Astrocyte (in vitro differentiated cells and primary cell): ENCODE results near the gene ADARB2. TPM values are rescaled to one million over a fixed set of nuclear protein-coding genes. Genes with fewer than 3 reads are reported as not detected.

Source experiments
- DNase-seq: peaks from one replicate; pipeline ENCODE4 v3.0.0-alpha.2; 2010; ENCODE audit warnings: low read depth
- FAIRE-seq: peaks from 2 replicates; lab custom pipeline; 2011; peaks lifted over from hg19 to GRCh38; lab: Jason Lieb, UNC
- H2AFZ ChIP-seq: 2 replicates; pipeline ENCODE4 v1.6.0; 2012; ENCODE audit warnings: low read depth, low read length, inconsistent platforms
- H3K27ac ChIP-seq: 2 replicates; pipeline ENCODE4 v1.5.1; 2011; ENCODE audit warnings: low read depth, low read length, inconsistent platforms
- H3K27me3 ChIP-seq: 2 replicates; pipeline ENCODE4 v1.6.0; 2011; ENCODE audit warnings: low read length, inconsistent platforms; ENCODE audit not compliant: insufficient read depth
- H3K36me3 ChIP-seq: 2 replicates; pipeline ENCODE4 v1.5.1; 2011; ENCODE audit warnings: low read length, inconsistent platforms; ENCODE audit not compliant: insufficient read depth
- H3K4me1 ChIP-seq: 2 replicates; pipeline ENCODE4 v1.5.1; 2011; ENCODE audit warnings: low read length, inconsistent platforms; ENCODE audit not compliant: insufficient read depth
- H3K4me2 ChIP-seq: 2 replicates; pipeline ENCODE4 v1.6.0; 2012; ENCODE audit warnings: low read length, inconsistent platforms
- H3K4me3 ChIP-seq: 2 replicates; pipeline ENCODE4 v1.5.1; 2011; ENCODE audit warnings: low read depth, mild to moderate bottlenecking, low read length, inconsistent platforms; ENCODE audit not compliant: insufficient read depth
- H3K79me2 ChIP-seq: 2 replicates; pipeline ENCODE4 v1.6.0; 2012; ENCODE audit warnings: mild to moderate bottlenecking, low read length, inconsistent platforms; ENCODE audit not compliant: insufficient read depth
- H3K9ac ChIP-seq: 2 replicates; pipeline ENCODE4 v1.6.0; 2012; ENCODE audit warnings: mild to moderate bottlenecking, low read length, inconsistent platforms
- H3K9me3 ChIP-seq: 2 replicates; pipeline ENCODE4 v1.5.1; 2012; ENCODE audit warnings: low read depth, mild to moderate bottlenecking, low read length, inconsistent platforms; ENCODE audit not compliant: insufficient read depth
- H4K20me1 ChIP-seq: 2 replicates; pipeline ENCODE4 v1.6.0; 2012; ENCODE audit warnings: low read length, inconsistent platforms; ENCODE audit not compliant: insufficient read depth
- H3K27ac Mint-ChIP-seq: one replicate; pipeline ENCODE4 v1.8.0; 2021; ENCODE audit warnings: mild to moderate bottlenecking, mixed read lengths; ENCODE audit not compliant: unreplicated experiment
- H3K27me3 Mint-ChIP-seq: one replicate; pipeline ENCODE4 v1.8.0; 2021; ENCODE audit warnings: low read depth, mixed read lengths; ENCODE audit not compliant: unreplicated experiment
- H3K36me3 Mint-ChIP-seq: one replicate; pipeline ENCODE4 v1.8.0; 2021; ENCODE audit warnings: low read depth, mixed read lengths; ENCODE audit not compliant: unreplicated experiment
- H3K4me1 Mint-ChIP-seq: one replicate; pipeline ENCODE4 v1.8.0; 2021; ENCODE audit warnings: low read depth, mixed read lengths; ENCODE audit not compliant: unreplicated experiment
- H3K4me3 Mint-ChIP-seq: one replicate; pipeline ENCODE4 v1.8.0; 2021; ENCODE audit warnings: mild to moderate bottlenecking, moderate library complexity, mixed read lengths; ENCODE audit not compliant: unreplicated experiment
- H3K9me3 Mint-ChIP-seq: one replicate; pipeline ENCODE4 v1.8.0; 2021; ENCODE audit warnings: mild to moderate bottlenecking, mixed read lengths; ENCODE audit not compliant: unreplicated experiment
- EZH2 ChIP-seq: IDR thresholded peaks from 2 replicates; pipeline ENCODE4 v1.6.1; 2012; ENCODE audit warnings: mild to moderate bottlenecking, low read length, inconsistent platforms; ENCODE audit not compliant: insufficient read depth
- total RNA-seq: library from RNA; stranded (reverse); gene quantifications from 2 replicates; pipeline ENCODE4 v1.2.1, GENCODE V29; 2021
- TF ChIP-seq, protein P1 (sequence below): IDR thresholded peaks from 2 replicates; pipeline ENCODE4 v1.5.1; 2011; ENCODE audit warnings: low read depth, mild to moderate bottlenecking, inconsistent platforms, low read length, moderate library complexity; ENCODE audit not compliant: insufficient read depth

The ADARB2 gene
- total RNA-seq, 1 donor from 2014 or later = 0.18 TPM

DNA sequence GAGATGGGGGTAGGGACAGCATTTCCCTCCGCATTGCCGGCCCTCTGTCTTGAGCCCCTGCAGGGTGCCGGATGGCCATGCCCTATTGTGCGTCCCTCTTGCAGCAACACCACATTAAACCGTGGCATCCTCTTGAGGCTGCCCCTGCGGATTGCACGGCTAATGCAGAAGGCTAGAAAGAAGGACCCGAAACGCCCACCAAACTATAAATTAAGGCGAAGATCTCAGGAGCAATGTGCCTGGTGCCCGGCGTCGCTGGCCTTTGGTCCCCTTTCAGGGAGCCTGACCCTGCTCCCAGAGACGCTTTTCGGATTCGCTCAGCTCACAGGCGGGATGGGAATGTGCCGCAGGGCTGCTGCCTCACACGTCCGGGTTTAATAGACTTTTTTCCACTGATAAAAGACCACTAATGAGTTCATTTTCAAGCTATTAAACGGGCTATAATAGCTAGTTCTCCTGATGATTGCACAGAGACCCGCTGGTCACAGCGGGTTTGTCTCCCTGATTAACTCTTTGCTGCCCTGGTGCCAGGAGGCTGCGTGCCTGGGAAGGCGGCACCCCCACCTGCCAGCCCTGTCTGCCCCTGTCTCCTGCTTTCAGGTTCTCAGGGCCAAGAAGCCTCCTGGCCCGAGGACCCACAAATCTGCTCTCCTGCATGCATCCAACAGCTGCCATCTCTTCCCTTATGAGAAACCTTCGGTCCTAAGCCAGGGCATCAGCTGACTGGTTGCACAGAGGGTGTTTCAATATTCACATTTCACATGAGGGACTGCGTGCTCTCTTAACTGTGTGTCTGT is 128.3 kb downstream of the ADARB2 start:
- Mint-ChIP-seq H3K36me3 (no peaks in the 10 kb centered on the region), H3K27me3 (peaks cover 53% of the 10 kb centered on the region), H3K4me3 (no peak overlapping the region), H3K9me3 (no peaks in the 10 kb centered on the region), H3K27ac (no peak overlapping the region), H3K4me1 (no peaks in the 10 kb centered on the region)
- H3K4me1 ChIP-seq = no peaks in the 10 kb centered on the region
- no peak overlapping the region for H2AFZ ChIP-seq
- H3K36me3 ChIP-seq = no peaks in the 10 kb centered on the region
- H4K20me1 ChIP-seq = no peaks in the 10 kb centered on the region
- peaks cover 3% of the 10 kb centered on the region for H3K9me3 ChIP-seq
- H3K4me2 ChIP-seq = no peak overlapping the region
- FAIRE-seq (no peak), DNase-seq (no peak)
- TF ChIP-seq EZH2 = no peak
- H3K27me3 ChIP-seq = no peaks in the 10 kb centered on the region
- no peak overlapping the region for H3K27ac ChIP-seq
- H3K79me2 ChIP-seq = no peaks in the 10 kb centered on the region
- H3K4me3 ChIP-seq = no peak overlapping the region
- no peak overlapping the region for H3K9ac ChIP-seq

DNA sequence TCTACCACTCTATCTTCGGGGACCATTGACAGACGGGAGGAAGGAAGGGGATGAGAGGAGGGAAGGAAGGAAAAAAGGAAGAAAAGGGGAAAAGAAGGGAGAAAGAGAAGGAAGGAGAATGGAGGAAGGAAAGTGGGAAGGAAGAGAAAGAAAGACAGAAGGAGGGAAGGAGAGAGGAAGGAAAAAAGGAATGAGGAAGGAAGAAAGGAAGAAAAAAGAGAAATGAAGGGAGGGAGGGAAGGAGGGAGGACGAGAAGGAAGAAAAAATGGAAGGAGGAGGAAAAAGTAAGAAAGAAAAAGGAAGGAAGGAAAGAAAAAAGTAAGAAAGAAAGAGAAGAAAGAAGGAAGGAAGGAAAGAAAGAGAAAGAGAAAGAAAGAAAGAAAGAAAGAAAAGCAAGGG is 128.9 kb downstream of the ADARB2 start:
- no peak overlapping the region for H2AFZ ChIP-seq
- H3K4me1 Mint-ChIP-seq = no peaks in the 10 kb centered on the region
- no peak overlapping the region for H3K27ac ChIP-seq
- no peak overlapping the region for H3K4me3 Mint-ChIP-seq
- no peaks in the 10 kb centered on the region for H3K79me2 ChIP-seq
- no peak overlapping the region for H3K4me3 ChIP-seq
- TF ChIP-seq, protein P1, sequence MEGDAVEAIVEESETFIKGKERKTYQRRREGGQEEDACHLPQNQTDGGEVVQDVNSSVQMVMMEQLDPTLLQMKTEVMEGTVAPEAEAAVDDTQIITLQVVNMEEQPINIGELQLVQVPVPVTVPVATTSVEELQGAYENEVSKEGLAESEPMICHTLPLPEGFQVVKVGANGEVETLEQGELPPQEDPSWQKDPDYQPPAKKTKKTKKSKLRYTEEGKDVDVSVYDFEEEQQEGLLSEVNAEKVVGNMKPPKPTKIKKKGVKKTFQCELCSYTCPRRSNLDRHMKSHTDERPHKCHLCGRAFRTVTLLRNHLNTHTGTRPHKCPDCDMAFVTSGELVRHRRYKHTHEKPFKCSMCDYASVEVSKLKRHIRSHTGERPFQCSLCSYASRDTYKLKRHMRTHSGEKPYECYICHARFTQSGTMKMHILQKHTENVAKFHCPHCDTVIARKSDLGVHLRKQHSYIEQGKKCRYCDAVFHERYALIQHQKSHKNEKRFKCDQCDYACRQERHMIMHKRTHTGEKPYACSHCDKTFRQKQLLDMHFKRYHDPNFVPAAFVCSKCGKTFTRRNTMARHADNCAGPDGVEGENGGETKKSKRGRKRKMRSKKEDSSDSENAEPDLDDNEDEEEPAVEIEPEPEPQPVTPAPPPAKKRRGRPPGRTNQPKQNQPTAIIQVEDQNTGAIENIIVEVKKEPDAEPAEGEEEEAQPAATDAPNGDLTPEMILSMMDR = no peak
- TF ChIP-seq EZH2 = no peak
- DNase-seq = no peak
- no peak overlapping the region for H3K27ac Mint-ChIP-seq
- H3K4me1 ChIP-seq = no peaks in the 10 kb centered on the region
- H3K9me3 Mint-ChIP-seq = no peaks in the 10 kb centered on the region
- H3K9ac ChIP-seq = no peak overlapping the region
- H4K20me1 ChIP-seq = no peaks in the 10 kb centered on the region
- no peaks in the 10 kb centered on the region for H3K36me3 ChIP-seq
- H3K27me3 ChIP-seq = no peaks in the 10 kb centered on the region
- FAIRE-seq = no peak
- no peaks in the 10 kb centered on the region for H3K36me3 Mint-ChIP-seq
- H3K9me3 ChIP-seq = peaks cover 1% of the 10 kb centered on the region
- no peak overlapping the region for H3K4me2 ChIP-seq
- peaks cover 53% of the 10 kb centered on the region for H3K27me3 Mint-ChIP-seq

DNA sequence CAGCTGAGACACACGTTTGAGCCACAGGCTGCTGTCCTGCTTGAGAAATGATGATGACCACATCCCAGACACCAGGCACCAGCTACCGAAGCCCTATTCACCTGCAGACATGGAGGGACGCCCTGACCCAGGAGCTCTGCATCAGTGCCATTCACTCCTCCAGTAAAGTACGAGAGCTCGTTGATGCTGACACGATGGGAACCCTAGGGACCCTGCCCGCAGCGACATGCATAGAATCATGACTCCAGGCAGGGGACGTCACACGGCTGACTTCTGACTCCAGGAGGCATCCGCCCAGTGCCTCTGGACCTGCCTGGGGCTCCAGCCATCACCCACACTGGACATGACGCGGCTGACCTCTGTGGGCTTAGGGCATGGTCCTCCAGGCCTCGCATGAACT is 129.9 kb downstream of the ADARB2 start:
- Mint-ChIP-seq H3K27me3 (peaks cover 49% of the 10 kb centered on the region), H3K4me1 (no peaks in the 10 kb centered on the region), H3K36me3 (no peaks in the 10 kb centered on the region), H3K9me3 (no peaks in the 10 kb centered on the region), H3K4me3 (no peak overlapping the region), H3K27ac (no peak overlapping the region)
- Histone ChIP-seq H3K27ac (no peak overlapping the region), H3K79me2 (no peaks in the 10 kb centered on the region), H3K36me3 (no peaks in the 10 kb centered on the region), H3K9ac (no peak overlapping the region), H3K27me3 (no peaks in the 10 kb centered on the region), H3K4me2 (no peak overlapping the region), H3K4me1 (no peaks in the 10 kb centered on the region), H3K4me3 (no peak overlapping the region), H2AFZ (no peak overlapping the region), H3K9me3 (peaks cover 4% of the 10 kb centered on the region), H4K20me1 (no peaks in the 10 kb centered on the region)
- TF ChIP-seq EZH2 = no peak
- TF ChIP-seq, protein P1 = no peak
- FAIRE-seq (no peak), DNase-seq (no peak)
